Measurements from ENCODE around the gene CKM.
A peak's percentile ranks its signal among the peaks of the same experiment; 100 is the strongest.
"Not testable (repeated sequence)": the region's sequence is repeated elsewhere in the genome, so short reads cannot be mapped to it uniquely, and the experiment has no call there.

Gene CKM

DNA sequence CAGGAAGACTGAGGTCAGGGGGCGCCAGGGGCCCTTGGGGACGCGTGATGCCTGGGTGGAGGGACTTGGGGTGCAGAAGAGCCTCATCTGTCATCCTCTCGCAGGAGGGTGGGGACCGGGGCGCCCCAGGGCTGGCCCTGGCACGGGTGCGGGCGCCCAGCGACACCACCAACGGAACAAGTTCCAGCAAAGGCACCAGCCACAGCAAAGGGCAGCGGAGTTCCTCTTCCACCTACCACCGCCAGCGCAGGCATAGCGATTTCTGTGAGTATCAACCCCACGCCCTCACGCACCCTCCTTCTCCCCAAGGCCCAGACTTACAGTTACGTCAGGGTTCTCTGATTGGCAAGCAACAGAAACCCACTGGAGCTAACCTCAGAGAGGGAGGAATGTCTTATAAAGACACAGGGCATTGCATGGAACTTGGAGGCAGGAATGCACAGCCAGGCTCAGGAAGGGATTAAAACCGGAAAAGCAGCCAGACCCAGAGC lies 42.2 kb downstream of the CKM start:
- DNase-seq = no peak

DNA sequence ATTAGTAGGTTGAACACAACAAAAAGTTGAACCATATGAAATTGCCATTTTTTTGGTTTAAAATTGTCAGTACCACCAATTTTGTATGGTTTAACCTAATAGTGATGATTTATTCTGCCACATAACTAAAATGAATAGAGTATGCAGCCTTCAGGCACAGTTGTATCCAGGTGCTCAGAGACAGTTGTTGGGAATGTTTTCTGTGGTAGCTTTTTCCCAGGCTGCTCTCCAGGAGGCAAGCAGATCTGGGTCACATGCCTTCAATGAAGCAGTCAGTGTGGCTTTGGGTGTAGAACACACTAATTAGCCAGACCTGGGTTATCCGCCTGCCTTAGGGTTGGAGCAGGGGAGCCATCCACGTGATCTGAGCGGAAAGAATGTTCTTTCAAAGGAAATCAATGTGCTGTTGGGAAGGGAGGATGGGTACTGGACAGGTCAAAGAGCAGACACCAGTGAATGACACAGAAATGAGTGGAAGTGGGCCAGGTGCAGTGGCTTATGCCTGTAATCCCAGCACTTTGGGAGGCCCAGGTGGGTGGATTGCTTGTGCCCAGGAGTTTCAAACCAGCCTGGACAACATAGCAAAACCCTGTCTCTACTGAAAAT lies 43.0 kb downstream of the CKM start:
- DNase-seq = no peak

DNA sequence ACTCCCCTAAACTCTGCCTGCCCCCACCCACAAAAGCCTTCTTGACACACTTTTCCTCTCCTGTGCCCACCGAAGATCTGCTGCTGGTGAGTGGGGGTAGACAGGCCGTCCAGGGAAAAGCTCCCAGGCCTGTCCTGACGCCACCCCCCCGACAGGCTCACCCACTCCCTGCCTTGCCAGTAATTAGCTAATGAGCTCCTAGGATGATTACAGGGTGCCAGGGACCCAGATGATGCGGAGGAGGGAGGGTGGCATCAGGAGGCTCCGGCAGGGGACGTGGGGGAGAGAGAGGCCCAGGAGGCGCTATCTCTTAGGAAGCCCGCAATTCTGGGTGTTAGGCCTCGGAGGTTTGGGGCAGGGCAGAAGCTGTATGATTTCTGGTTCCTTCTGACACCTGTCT lies 44.6 kb downstream of the CKM start:
- no peak for DNase-seq

DNA sequence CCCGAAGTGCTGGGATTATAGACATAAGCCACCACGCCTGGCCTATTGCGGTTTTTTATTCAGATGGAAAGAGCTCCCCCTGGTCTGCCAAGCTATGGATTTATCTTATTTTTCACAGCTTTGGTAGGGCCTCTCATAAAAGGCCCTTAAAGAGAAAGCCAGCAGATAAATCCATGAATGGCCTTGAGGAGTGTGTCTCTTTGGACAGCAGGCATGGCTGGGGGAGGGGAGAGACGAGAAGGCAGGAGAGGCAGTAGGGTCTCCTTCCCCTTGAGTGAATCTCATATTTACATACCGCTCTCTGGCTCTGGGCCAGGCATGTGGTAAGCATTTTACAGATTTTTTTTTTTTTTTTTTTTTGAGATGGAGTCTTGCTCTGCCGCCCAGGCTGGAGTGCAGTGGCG lies 46.4 kb downstream of the CKM start:
- peak; percentile 60 for DNase-seq

DNA sequence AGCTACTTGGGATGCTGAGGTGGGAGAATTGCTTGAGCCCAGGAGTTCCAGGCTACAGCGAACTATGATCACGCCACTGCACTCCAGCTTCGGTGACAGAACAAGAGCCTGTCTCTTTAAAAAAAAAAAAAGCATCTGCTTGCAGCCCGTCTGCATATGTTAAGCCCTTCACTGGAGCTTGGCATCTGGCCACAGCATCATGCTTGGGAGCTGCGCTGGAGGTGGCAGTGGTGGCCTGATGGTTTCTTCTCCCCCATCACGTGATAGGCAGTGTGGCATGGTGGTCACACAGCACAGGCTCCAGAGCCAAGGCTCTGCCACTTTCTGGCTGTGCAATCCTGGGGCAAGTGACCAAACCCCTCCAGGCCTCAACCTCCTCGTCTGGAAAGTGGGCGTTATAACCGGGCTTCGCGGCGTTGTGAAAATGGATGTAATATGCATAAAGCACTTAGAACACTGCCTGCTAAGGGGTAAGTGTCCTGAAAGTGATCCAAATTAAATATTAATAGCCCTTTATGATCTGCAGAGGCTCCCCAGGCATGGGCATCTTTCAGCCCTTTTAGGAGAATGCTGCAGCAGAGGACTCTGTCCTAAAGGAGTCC lies 47.2 kb downstream of the CKM start:
- DNase-seq = no peak

DNA sequence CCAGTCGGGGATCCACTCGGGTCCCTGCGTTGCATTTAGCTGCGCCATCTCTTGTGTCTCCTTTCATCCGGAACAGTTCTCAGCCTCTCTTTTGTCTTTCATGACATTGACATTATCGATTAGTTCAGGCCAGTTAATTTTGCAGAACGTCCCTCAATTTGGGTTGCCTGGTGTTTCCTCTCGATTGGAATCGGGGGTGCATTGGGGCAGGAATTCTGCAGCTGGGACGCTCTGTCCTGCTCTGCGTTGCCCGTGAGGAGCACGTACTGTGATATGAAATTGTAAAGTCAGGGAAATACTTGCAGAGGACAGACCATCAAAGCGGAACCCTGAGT lies 49.2 kb downstream of the CKM start:
- DNase-seq = no peak

DNA sequence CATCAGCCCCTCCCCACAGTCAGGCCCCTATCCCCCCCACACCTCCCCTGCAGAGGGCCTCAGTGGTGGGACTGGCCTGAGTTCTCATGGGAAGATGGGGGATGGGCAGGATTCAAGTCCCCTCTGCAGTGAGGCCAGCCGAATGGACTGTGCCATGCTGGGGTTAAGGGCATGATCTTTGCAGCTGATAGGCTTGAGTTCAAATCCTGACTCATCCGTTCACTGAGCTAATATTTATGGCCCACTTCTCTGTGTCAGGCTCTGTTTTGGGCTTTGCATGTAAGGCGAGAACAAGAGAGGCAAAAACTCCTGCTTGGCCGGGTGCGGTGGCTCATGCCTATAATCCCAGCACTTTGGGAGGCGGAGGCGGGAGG lies 51.0 kb downstream of the CKM start:
- no peak for DNase-seq

DNA sequence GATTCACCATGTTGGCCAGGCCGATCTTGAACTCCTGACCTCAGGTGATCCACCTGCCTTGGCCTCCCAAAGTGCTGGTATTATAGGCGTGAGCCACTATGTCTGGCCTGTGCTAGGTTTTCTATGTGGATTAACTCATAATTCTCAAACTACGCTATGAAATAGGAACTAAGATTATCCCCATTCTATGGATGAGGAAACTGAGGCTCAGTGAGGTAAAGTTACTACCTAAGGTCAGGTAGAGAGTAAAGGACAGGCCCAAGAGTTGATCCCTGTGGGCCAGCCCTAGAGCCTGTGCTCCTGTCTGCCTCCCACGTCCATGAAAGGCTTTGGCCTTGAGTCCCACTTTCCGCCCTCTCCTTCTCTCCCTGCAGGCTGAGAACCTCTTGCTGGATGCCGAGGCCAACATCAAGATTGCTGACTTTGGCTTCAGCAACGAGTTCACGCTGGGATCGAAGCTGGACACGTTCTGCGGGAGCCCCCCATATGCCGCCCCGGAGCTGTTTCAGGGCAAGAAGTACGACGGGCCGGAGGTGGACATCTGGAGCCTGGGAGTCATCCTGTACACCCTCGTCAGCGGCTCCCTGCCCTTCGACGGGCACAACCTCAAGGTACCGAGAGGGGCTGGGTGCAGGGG lies 51.5 kb downstream of the CKM start:
- DNase-seq = no peak

DNA sequence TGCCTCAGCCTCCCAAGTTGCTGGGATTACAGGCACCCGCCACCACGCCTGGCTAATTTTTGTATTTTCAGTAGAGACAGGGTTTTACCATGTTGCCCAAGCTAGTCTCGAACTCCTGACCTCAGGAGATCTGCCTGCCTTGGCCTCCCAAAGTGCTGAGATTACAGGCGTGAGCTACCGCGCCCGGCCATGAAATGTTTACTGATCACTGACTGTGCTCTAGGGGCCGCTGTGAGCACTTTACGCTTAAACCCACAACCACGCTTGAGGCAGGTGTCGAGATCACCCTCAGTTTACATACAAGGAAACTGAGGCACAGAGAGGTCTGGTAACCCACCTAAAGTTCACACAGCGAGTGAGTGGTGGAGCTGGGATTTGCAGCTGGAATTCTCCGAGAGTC lies 52.7 kb downstream of the CKM start:
- DNase-seq = not testable (repeated sequence)

DNA sequence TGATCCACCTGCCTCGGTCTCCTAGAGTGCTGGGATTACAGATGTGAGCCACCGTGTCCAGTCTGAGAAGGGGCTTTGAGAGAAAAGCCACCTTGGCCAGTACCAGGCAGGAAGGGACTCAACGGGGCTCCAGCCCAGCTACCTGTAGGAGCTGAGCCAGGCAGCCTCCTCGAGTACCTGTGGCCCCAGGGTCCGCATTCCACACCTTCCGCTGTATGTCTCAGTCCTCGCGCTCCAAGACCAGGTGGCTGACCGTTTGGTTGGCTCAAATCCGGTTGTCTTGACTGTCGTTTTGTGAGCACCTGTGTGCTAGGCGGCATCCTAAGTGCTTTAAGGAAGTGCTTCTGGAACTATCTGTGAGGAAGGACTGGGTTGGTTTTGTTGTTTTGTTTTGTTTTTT lies 55.4 kb downstream of the CKM start:
- no peak for DNase-seq

DNA sequence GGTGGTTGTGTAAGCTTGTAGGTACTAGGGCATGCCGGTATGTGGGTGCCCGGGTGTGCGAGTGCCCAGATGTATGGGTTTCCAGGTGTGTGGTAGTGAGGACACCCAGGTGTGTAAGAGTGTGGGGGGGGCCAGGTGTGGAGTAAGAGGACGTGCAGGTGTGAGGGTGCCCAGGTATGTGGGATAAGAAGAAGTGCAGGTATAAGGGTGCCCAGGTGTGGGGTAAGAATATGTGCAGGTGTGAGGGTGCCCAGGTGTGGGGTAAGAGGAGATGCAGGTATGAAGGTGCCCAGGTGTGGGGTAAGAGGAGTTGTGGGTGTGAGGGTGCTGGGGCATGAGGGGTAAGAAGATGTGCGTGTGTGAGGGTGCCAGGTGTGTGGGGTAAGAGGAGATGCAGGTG lies 57.3 kb downstream of the CKM start:
- DNase-seq = no peak

DNA sequence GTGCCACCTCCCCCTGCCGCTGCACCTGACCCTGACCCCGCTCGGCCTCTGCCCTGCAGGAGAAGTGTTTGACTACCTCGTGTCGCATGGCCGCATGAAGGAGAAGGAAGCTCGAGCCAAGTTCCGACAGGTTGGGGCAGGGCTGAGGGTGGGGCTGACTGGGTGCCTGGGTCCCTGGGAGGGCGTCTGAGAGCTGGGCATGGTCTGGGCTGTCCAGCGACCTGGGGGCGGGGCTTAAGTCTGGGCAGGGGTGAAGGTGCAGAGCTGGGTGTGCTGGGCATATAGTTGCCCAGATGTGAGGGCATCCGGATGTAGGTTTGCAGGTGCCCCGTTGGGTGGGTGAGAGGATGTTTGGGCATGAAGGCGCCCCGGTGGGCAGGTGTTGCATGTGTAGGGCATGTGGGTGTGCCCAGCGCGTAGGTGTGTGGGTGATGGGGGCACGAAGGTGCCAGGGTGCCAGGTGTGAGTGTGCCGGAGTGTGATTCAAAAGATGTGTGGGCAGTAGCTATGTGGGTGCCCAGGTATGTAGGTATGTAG lies 57.8 kb downstream of the CKM start:
- no peak for DNase-seq

DNA sequence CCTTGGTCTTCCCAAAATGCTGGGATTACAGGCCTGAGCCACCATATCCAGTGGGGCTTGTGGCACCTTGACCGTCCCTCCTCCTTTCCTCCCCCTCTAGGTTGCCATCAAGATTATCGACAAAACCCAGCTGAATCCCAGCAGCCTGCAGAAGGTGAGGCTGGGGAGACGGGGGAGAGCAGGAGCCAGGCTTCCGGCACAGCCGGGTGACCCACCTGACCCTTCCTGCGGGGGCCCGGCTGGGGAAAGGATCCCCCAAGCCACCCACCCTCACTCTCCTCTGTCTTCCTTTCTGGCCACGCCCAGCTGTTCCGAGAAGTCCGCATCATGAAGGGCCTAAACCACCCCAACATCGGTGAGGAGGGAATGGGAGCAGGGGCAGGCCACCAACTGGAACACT lies 59.7 kb downstream of the CKM start:
- no peak for DNase-seq

DNA sequence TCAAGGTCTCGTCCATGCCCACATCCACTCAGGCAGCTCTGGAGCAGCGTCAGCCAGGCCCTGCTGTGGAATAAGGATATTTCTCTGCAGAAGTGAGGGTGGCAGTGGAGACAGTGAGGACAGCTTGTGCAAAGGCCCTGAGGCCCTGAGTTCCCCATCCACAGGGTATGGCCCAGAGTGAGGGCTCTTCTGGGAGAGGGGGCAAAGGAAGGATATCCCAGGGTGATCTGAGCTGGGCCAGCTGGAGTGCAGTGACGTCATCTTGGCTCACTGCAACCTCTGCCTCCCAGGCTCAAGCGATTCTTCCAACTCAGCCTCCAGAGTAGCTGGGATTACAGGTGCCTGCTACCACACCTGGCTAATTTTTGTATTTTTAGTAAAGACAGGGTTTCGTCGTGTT lies 60.1 kb downstream of the CKM start:
- no peak for DNase-seq

DNA sequence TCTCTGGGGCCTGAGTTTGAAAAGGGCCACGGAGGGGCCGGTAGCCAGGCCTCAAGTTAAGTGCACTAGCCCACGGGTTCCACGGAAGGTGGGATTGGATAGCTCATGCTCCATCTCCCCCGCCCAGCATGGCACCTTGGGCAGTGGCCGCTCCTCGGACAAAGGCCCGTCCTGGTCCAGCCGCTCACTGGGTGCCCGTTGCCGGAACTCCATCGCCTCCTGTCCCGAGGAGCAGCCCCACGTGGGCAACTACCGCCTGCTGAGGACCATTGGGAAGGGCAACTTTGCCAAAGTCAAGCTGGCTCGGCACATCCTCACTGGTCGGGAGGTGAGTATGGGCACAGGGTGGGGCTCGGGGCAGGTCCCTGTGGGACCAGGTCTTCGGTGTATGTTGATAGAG lies 63.8 kb downstream of the CKM start:
- no peak for DNase-seq

DNA sequence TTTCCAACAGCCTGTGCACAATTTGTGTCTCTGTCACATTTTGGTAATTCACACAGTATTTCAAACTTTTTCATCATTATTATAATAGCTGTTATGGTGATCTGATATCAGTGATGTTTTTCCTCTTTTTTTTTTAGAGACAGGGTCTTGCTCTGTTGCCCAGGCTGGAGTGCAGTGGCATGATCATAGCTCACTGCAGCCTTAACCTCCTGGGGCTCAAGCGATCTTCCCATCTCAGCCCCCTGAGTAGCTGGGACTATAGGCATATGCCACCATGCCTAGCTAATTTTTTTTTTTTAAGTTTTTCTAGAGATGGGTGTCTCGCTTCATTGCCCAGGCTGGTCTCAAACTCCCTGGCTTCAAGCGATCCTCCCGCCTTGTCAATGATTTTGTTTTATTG lies 65.8 kb downstream of the CKM start:
- no peak for DNase-seq
